NOMO-1 treated with dmso at 0.1 percent for 144 hours (cell line): ENCODE measurements around the gene THSD7B.
"Not testable (repeated sequence)": the region's sequence is repeated elsewhere in the genome, so short reads cannot be mapped to it uniquely, and the experiment has no call there.

Experiments
- DNase-seq: peaks from one replicate; lab custom pipeline; 2025; ENCODE audit not compliant: unreplicated experiment; lab: John Stamatoyannopoulos, UW

The THSD7B gene

GRCh38 chr2:137672989-137673552, 907.7 kb downstream of the THSD7B start:
- no peak for DNase-seq

GRCh38 chr2:137674991-137675390, 909.6 kb downstream of the THSD7B start:
- DNase-seq: no peak

GRCh38 chr2:137675584-137676327, 910.4 kb downstream of the THSD7B start:
- no peak for DNase-seq

- no peak for DNase-seq
Measured at GRCh38 chr2:137676346-137676745, 911.0 kb downstream of the THSD7B start.

GRCh38 chr2:137677466-137677865, 912.1 kb downstream of the THSD7B start:
- no peak for DNase-seq

GRCh38 chr2:137689549-137689948, 924.2 kb downstream of the THSD7B start:
- DNase-seq: no peak

GRCh38 chr2:137693534-137693933, 928.2 kb downstream of the THSD7B start:
- DNase-seq: no peak

GRCh38 chr2:137696916-137697315, 931.6 kb downstream of the THSD7B start:
- no peak for DNase-seq

GRCh38 chr2:137700250-137700649, 934.9 kb downstream of the THSD7B start:
- DNase-seq: not testable (repeated sequence)

- DNase-seq: no peak
Measured at GRCh38 chr2:137700681-137701080, 935.3 kb downstream of the THSD7B start.

GRCh38 chr2:137705296-137705695, 940.0 kb downstream of the THSD7B start:
- no peak for DNase-seq

GRCh38 chr2:137706786-137707613, 941.7 kb downstream of the THSD7B start:
- DNase-seq: peak; percentile 88

- DNase-seq: no peak
Measured at GRCh38 chr2:137708311-137708710, 943.0 kb downstream of the THSD7B start.

GRCh38 chr2:137715731-137716191, 950.4 kb downstream of the THSD7B start:
- DNase-seq: no peak

- no peak for DNase-seq
Measured at GRCh38 chr2:137718786-137719185, 953.4 kb downstream of the THSD7B start.

GRCh38 chr2:137721733-137722132, 956.4 kb downstream of the THSD7B start:
- DNase-seq: no peak

- DNase-seq: no peak
Measured at GRCh38 chr2:137724912-137725311, 959.6 kb downstream of the THSD7B start.
